ENCODE measurements around the gene HNRNPUL1. TPM values are rescaled to one million over a fixed set of nuclear protein-coding genes. Genes with fewer than 3 reads are reported as not detected.

Gene HNRNPUL1
- total and polyA plus RNA-seq, 2 experiments from 2014 or later: 204 to 207 TPM

- H3K27ac ChIP-seq (ENCODE audit: low read depth): no peak overlapping the region
- no peaks in the 10 kb centered on the region for H3K79me2 ChIP-seq (replicated peaks; ENCODE audit: insufficient read depth)
- Mint-ChIP-seq H3K27ac (no peak overlapping the region), H3K36me3 (ENCODE audit: low read depth) (no peaks in the 10 kb centered on the region), H3K27me3 (ENCODE audit: insufficient read depth, low read depth, poor library complexity) (peaks cover 3% of the 10 kb centered on the region), H3K9me3 (no peaks in the 10 kb centered on the region), H3K4me1 (no peaks in the 10 kb centered on the region), H3K4me3 (no peak overlapping the region)
- H2AFZ ChIP-seq: no peak overlapping the region
- H4K20me1 ChIP-seq (replicated peaks; ENCODE audit: insufficient read depth): no peaks in the 10 kb centered on the region
- no peaks in the 10 kb centered on the region for H3K9me2 ChIP-seq (ENCODE audit: insufficient read depth)
- H3K4me1 ChIP-seq (ENCODE audit: insufficient read depth): no peaks in the 10 kb centered on the region
- DNase-seq (ENCODE audit: low spot score) (no peak), ATAC-seq (no peak)
- no peaks in the 10 kb centered on the region for H3K27me3 ChIP-seq (ENCODE audit: insufficient read depth)
- H3F3A ChIP-seq (replicated peaks; ENCODE audit: low read depth): peaks cover 6% of the 10 kb centered on the region; the same call in 1 of the 2 replicates
- no peaks in the 10 kb centered on the region; the same call in 1 of the 2 replicates for H3K36me3 ChIP-seq (ENCODE audit: insufficient read depth)
- no peak overlapping the region for H3K4me2 ChIP-seq
- TF ChIP-seq ZNF462 (CRISPR knock-in tag; IDR thresholded peaks at IDR 0.05) (no peak), EZH2phosphoT487 (IDR thresholded peaks at IDR 0.05; ENCODE audit: unreplicated experiment) (no peak), ZNF114 (CRISPR knock-in tag; IDR thresholded peaks at IDR 0.05) (no peak), JUNB (IDR thresholded peaks at IDR 0.05; ENCODE audit: unreplicated experiment) (no peak)
- no peak overlapping the region for H3K4me3 ChIP-seq
Observed at GRCh38 chr19:41232686-41233085, 31.5 kb upstream of the HNRNPUL1 start.

GRCh38 chr19:41233748-41234240 lies 30.4 kb upstream of the HNRNPUL1 start:
- H3K27ac Mint-ChIP-seq: no peak overlapping the region
- no peak for DNase-seq (ENCODE audit: low spot score)
- TF ChIP-seq STAT1 (IDR thresholded peaks at IDR 0.05; ENCODE audit: unreplicated experiment) (no peak), CTCF (conservative IDR thresholded peaks at IDR 0.05; ENCODE audit: low read depth in 2 of 2) (no peak), EZH2 (IDR thresholded peaks at IDR 0.05; ENCODE audit: low read depth, unreplicated experiment) (no peak)

More at GRCh38 chr19:41233748-41234240, 30.4 kb upstream of the HNRNPUL1 start:
- Histone ChIP-seq H3K4me3 (no peak overlapping the region), H4K20me1 (replicated peaks; ENCODE audit: insufficient read depth) (no peaks in the 10 kb centered on the region), H2AFZ (no peak overlapping the region), H3F3A (replicated peaks; ENCODE audit: low read depth) (0 out of 2 replicates have a peak, but pooled peaks cover 4% of the 10 kb centered on the region), H3K9me2 (ENCODE audit: insufficient read depth) (no peaks in the 10 kb centered on the region), H3K79me2 (replicated peaks; ENCODE audit: insufficient read depth) (no peaks in the 10 kb centered on the region), H3K4me2 (no peak overlapping the region), H3K27me3 (ENCODE audit: insufficient read depth) (no peaks in the 10 kb centered on the region), H3K27ac (ENCODE audit: low read depth) (no peak overlapping the region), H3K36me3 (ENCODE audit: insufficient read depth) (no peaks in the 10 kb centered on the region; the same call in none of the 2 replicates), H3K4me1 (ENCODE audit: insufficient read depth) (no peaks in the 10 kb centered on the region)
- Mint-ChIP-seq H3K27me3 (ENCODE audit: insufficient read depth, low read depth, poor library complexity) (peaks cover 3% of the 10 kb centered on the region), H3K4me3 (no peak overlapping the region), H3K9me3 (no peaks in the 10 kb centered on the region), H3K4me1 (no peaks in the 10 kb centered on the region), H3K36me3 (ENCODE audit: low read depth) (no peaks in the 10 kb centered on the region)
- no peak for ATAC-seq
